ENCODE measurements around the gene TC2N. TPM values are rescaled to one million over a fixed set of nuclear protein-coding genes. Genes with fewer than 3 reads are reported as not detected.

Gene TC2N
- total RNA-seq, 1 experiment from 2014 or later: 82.7 TPM

DNA sequence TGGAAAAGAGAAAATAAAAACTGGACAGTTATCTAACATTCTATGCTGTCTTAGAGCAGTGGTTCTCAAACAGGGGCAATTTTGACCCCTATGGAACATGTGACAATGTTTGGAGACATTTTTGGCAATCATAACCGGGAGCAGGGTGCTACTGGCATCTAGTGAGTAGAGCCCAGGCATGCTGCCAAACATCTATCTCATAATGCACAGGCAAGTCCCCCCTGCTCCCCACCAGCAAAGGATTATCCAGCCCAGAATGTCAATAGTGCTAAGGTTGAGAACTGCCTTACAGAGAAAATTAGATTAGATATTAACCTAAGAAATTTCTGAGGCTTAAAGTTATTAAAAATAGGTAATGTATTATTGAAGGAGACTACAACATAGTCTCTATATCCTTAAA, 112.5 kb downstream of the TC2N start:
- intact Hi-C loops (cut with micrococcal nuclease; ENCODE audit: unreplicated experiment): loop anchor here (1.0 to 10.0 kb wide), 4 partner anchors 10 to 118 kb away; no protein-coding TSS in a partner anchor
- H3K4me1 Mint-ChIP-seq (ENCODE audit: low read depth, unreplicated experiment): peaks cover 37% of the 10 kb centered on the region

DNA sequence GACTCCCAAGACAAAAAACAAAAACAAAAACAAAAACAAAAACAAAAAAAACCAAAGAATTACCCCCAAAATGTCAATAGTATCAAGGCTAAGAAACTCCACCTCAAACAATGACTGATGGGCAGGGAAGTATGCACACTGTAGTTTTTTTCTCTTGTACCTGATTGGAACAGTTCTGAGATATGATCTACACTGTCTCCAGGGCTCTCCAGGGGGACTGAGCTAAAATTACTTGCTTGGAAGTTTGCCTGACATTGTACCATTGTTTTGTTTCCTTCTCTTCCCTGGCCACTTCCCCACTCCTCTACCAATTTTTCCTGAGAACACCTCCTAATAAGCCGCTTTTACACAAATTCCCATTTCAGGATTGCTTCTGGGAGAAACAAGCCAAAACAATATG, 113.2 kb downstream of the TC2N start:
- no peak overlapping the region for H3K4me3 Mint-ChIP-seq (ENCODE audit: low read depth, unreplicated experiment)
- H3K36me3 Mint-ChIP-seq (ENCODE audit: insufficient read depth, unreplicated experiment): peaks cover 23% of the 10 kb centered on the region
- BruUV-seq (replicated peaks): no TSS peak
- H3K9me3 Mint-ChIP-seq (ENCODE audit: low read depth, unreplicated experiment): peaks cover 13% of the 10 kb centered on the region
- intact Hi-C loops (cut with micrococcal nuclease; ENCODE audit: unreplicated experiment): loop anchor here (2.0 to 10.0 kb wide), 3 partner anchors 75 to 119 kb away; no protein-coding TSS in a partner anchor
- peak overlapping the region; percentile 96 for H3K27ac Mint-ChIP-seq (ENCODE audit: unreplicated experiment)
- no peak for DNase-seq
- TF ChIP-seq, protein P1, sequence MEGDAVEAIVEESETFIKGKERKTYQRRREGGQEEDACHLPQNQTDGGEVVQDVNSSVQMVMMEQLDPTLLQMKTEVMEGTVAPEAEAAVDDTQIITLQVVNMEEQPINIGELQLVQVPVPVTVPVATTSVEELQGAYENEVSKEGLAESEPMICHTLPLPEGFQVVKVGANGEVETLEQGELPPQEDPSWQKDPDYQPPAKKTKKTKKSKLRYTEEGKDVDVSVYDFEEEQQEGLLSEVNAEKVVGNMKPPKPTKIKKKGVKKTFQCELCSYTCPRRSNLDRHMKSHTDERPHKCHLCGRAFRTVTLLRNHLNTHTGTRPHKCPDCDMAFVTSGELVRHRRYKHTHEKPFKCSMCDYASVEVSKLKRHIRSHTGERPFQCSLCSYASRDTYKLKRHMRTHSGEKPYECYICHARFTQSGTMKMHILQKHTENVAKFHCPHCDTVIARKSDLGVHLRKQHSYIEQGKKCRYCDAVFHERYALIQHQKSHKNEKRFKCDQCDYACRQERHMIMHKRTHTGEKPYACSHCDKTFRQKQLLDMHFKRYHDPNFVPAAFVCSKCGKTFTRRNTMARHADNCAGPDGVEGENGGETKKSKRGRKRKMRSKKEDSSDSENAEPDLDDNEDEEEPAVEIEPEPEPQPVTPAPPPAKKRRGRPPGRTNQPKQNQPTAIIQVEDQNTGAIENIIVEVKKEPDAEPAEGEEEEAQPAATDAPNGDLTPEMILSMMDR (IDR thresholded peaks at IDR 0.05; ENCODE audit: unreplicated experiment): no peak
- CTCF ChIA-PET: no interaction called here
- no peaks in the 10 kb centered on the region for H3K27me3 Mint-ChIP-seq (ENCODE audit: unreplicated experiment)
- H3K4me1 Mint-ChIP-seq (ENCODE audit: low read depth, unreplicated experiment): peaks cover 37% of the 10 kb centered on the region

More for the DNA sequence above, 112.5 kb downstream of the TC2N start:
- H3K4me3 Mint-ChIP-seq (ENCODE audit: low read depth, unreplicated experiment): no peak overlapping the region
- TF ChIP-seq, protein P1 (IDR thresholded peaks at IDR 0.05; ENCODE audit: unreplicated experiment): no peak
- DNase-seq: peak; percentile 78
- H3K27me3 Mint-ChIP-seq (ENCODE audit: unreplicated experiment): no peaks in the 10 kb centered on the region
- H3K9me3 Mint-ChIP-seq (ENCODE audit: low read depth, unreplicated experiment): peaks cover 13% of the 10 kb centered on the region
- peak overlapping the region; percentile 96 for H3K27ac Mint-ChIP-seq (ENCODE audit: unreplicated experiment)
- no TSS peak for BruUV-seq (replicated peaks)
- H3K36me3 Mint-ChIP-seq (ENCODE audit: insufficient read depth, unreplicated experiment): peaks cover 26% of the 10 kb centered on the region
- CTCF ChIA-PET: interaction anchor here (1.4 kb wide), 1 partner anchor 242 kb away, joined by 5 read pairs; no protein-coding TSS in a partner anchor

DNA sequence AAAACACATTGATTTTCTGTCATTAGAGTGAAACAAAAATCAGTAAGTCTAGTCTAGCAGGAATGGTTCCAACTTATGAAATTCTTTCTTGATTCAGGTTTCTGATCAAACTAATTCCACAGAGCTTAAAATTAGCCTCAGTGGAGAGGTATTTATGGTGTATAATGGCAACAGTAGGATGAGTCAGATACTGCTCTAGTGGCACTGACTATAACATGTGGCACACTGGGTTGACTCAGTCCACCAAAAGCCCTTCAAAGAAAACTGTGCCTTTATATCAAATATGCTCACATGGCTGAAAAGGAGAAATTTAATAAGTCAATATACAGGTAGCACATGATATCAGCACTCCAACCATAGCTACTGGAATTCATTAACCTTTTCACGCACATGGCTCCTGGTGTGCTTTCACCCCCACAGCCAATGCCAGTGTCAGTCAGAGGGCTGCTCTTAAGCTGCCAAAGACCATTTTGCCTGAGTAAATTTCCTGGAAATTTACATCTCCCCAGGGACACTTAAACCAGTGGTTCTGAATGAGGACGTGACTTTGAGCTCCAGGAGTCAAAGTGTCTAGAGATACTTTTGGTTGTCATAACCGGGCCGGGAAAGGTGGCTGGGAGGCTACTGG, 113.7 kb downstream of the TC2N start:
- Mint-ChIP-seq H3K4me3 (ENCODE audit: low read depth, unreplicated experiment) (no peak overlapping the region), H3K4me1 (ENCODE audit: low read depth, unreplicated experiment) (peaks cover 37% of the 10 kb centered on the region), H3K9me3 (ENCODE audit: low read depth, unreplicated experiment) (peaks cover 17% of the 10 kb centered on the region), H3K36me3 (ENCODE audit: insufficient read depth, unreplicated experiment) (peaks cover 23% of the 10 kb centered on the region), H3K27ac (ENCODE audit: unreplicated experiment) (peak overlapping the region; percentile 96), H3K27me3 (ENCODE audit: unreplicated experiment) (no peaks in the 10 kb centered on the region)
- DNase-seq: no peak
- TF ChIP-seq, protein P1 (IDR thresholded peaks at IDR 0.05; ENCODE audit: unreplicated experiment): no peak
- intact Hi-C loops (cut with micrococcal nuclease; ENCODE audit: unreplicated experiment): loop anchor here (2.0 to 10.0 kb wide), 3 partner anchors 75 to 119 kb away; no protein-coding TSS in a partner anchor
- BruUV-seq (replicated peaks): no TSS peak
- CTCF ChIA-PET: no interaction called here

DNA sequence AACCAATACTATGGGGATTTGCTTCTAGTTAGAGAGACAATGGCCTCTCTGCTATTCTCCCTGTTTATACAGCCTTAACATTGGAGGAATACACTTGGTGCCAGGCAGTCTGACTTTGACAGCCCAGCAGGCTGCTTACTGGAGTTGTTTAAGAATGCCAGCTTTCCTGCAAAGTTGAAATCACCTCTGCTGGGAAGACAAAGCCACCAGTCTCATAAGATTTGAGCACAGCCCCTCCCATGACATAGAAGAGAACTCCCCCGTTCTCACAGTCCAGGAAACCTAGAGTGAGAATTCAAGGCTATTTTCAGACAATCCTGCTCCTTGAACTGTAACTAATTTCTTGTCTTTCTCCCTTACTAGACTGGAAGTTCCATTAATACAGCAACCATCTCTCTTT, 114.4 kb downstream of the TC2N start:
- no peak for DNase-seq
- TF ChIP-seq, protein P1 (IDR thresholded peaks at IDR 0.05; ENCODE audit: unreplicated experiment): no peak
- CTCF ChIA-PET: no interaction called here
- H3K9me3 Mint-ChIP-seq (ENCODE audit: low read depth, unreplicated experiment): peaks cover 17% of the 10 kb centered on the region
- no peak overlapping the region for H3K4me3 Mint-ChIP-seq (ENCODE audit: low read depth, unreplicated experiment)
- peaks cover 37% of the 10 kb centered on the region for H3K4me1 Mint-ChIP-seq (ENCODE audit: low read depth, unreplicated experiment)
- peaks cover 23% of the 10 kb centered on the region for H3K36me3 Mint-ChIP-seq (ENCODE audit: insufficient read depth, unreplicated experiment)
- no peak overlapping the region for H3K27ac Mint-ChIP-seq (ENCODE audit: unreplicated experiment)
- H3K27me3 Mint-ChIP-seq (ENCODE audit: unreplicated experiment): no peaks in the 10 kb centered on the region
- BruUV-seq (replicated peaks): no TSS peak
- intact Hi-C loops (cut with micrococcal nuclease; ENCODE audit: unreplicated experiment): loop anchor here (10.0 kb wide), 1 partner anchor 98 kb away; no protein-coding TSS in a partner anchor

Data from Calu3 (cell line).